GM21576 (cell line): ENCODE data around the gene DNA2.
"Not testable (repeated sequence)": the region's sequence is repeated elsewhere in the genome, so short reads cannot be mapped to it uniquely, and the experiment has no call there.

ENCODE experiments used
- ATAC-seq: cut with Tn5 transposase; IDR thresholded peaks from one replicate; pipeline ENCODE4 v1.9.1; 2021; ENCODE audit warnings: mild to moderate bottlenecking, moderate library complexity; ENCODE audit not compliant: unreplicated experiment

Gene DNA2

DNA sequence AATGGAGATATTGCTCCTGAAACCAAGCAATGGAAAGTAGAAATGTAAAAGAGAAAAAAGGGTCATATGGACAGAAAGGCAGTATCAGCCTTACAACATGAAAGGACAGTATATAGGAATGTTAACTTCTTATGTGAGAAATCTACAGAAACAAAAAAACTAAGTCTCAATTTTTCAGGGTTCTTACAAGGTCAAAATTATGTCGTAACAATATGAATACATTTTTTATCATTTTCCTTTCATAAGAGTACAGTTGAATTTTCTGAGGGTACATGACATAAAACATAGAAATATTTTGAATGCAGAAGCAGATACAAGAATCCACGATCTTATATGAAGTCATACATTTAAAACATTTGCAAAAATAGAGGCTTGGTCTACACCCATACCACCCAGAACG, 10.7 kb downstream of the DNA2 start:
- ATAC-seq, result no peak

DNA sequence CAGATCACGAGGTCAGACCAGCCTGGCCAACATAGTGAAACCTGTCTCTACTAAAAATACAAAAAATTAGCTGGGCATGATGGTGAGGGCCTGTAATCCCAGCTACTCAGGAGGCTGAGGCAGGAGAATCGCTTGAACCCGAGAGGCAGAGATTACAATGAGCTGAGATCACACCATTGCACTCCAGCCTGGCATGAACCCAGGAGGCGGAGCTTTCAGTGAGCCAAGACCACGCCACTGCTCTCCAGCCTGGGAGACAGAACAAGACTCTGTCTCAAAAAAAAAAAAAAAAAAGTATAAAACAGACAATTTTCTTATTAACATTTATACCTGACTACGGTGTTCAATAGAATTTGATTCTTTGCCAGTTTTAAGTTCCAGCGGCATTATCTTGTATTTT, 22.1 kb downstream of the DNA2 start:
- not testable (repeated sequence) for ATAC-seq

DNA sequence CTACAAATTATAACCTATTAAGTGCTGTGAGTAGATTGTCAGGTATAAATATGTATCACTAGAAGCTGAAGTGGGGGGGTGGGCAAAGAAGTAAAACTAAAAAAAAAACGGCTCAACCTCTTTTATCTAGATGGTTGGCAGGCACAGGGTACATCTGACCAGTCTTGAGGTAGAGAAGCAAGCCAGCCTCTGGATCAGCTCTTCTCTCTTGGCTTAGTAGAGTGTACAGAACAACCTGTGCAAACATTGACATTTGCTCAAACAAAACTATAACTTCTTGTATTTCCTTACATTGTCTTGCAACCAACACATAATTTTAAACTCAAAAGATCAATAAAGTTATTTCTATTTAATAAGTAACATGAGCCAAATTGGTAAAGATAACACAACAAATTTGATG, 25.6 kb downstream of the DNA2 start:
- ATAC-seq, result no peak

DNA sequence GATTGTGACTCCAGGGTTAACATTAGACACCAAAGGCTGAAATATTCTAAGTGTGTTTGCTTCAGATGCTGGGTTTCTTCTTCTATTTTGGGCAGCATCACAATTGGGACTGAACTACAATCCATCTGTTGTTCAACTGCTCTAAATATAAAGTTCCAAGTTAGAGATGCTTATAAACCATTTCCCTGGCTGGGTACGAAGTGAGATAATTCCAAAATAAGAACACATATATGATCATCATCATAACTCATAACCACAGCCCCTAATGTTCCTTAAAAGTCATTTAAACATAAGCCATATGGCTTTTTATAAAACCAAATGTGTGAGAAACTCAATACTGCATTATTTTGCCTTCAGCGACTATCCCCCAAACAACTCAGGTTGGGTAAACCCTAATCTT, 28.8 kb downstream of the DNA2 start:
- no peak for ATAC-seq

DNA sequence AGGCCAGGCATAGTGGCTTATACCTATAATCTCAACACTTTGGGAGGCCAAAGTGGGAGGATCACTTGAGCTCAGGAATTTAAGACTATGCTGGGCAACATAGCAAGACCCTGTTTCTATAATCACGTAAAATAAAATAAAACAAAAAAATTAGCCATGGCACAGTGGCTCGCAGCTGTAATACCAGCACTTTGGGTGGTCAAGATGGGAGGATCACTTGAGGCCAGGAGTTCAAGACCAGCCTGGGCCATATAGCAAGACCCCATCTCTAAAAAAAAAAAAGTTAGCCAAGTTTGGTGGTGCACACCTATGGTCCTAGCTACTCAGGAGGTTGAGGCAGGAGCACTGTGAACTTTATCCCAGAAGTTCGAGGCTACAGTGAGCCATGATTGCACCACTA, 30.9 kb downstream of the DNA2 start:
- no peak for ATAC-seq

DNA sequence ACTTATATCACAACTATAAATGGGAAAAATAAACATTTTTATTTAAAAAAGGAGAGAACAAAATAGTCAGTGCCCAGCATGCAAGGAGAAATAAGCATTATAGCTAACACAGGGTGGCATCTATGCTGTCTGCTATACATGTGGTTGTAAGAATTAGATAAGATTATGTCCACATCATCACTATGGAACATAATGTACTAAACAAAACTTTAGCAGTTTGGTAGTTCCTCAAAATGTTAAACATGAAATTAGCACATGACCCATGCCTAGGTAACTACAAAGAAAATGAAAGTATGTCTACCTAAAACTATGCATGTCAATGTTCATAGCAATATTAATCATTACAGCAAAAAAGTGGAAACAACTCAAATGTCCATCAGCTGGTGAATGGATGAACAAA, 36.0 kb downstream of the DNA2 start:
- ATAC-seq, result no peak

DNA sequence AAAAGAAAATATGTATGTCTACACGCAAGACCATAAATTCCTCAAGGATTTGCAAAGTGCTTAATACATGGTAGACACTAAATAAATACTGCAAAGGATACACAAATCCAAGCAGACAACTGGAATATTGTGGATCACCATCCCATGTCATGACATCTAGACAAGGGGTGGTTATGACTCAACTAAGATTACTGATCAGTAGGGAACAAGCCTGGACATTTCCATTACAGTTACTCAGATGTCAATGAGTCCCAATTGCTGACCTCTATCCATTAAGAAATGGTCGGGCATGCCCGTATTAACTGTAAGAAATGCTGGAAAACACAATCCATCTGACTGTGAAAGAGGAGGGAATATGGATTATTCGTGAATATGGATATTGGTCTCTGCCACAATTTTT, 37.1 kb downstream of the DNA2 start:
- ATAC-seq, result no peak

DNA sequence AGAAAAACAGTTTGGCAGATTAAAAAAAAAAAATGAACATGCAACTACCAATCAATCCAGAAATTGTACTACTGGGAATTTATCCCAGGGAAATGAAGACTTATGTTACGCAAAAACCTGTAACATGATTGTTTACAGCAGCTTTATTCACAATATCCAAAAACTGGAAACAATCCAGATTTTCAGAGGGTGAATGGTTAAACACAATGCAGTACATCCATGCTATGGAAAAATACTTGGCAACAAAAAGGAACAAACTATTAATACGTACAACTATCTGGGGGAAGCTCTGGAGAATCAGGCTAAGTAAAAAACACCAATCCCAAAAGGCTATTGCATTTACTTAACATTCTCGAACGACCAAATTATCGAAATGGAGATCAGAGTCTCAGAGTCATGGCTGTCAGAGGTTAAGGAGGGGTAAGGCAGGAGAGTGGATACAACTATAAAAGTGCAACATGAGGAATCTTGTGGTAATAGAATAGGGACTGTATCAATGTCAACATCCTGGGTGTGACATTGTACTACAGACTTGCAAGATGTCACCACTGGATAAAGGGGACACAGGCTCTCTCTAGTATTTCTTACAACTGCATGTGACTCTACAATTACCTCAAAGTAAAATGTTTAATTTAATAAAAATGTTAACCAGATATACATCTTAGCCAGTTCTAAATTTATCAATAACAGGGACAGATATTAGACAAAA, 43.2 kb downstream of the DNA2 start:
- no peak for ATAC-seq

DNA sequence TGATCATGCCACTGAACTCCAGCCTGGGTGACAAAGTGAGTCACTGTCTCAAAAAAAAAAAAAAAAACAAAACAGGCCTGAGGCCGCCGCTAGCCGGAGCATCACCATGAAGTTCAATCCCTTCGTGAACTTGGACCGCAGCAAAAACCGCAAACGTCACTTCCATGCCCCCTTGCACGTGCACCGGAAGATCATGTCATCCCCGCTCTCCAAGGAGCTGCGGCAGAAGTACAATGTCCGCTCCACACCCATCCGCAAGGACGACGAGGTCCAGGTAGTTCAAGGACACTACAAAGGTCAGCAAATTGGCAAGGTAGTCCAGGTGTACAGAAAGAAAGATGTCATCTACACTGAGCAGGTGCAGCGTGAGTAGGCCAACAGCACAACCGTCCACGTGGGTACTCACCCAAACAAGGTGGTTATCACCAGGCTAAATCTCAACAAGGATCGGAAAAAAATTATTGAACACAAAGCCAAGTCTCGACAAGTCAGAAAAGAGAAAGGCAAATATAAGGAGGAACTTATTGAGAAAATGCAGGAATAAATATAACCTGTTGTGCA, 47.2 kb downstream of the DNA2 start:
- ATAC-seq, result no peak

DNA sequence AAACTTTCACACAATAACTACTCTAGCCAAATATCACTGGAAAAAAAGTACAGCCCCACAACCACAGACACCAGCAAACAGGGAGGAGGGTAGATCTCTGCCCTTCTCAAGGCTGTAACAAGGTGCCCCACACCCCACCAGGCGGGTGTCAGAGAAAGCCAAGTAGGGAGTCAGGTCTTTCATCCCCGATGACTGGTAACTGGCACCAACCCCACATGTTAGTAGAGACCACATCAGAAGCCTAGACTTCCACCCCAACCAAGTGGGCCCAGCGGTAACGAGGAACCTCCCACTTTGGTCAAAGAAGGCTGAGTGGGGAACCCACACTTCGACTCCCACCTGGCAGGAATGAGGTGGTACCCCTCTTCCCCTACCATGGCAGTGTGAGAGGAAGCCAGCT, 48.3 kb downstream of the DNA2 start:
- no peak for ATAC-seq

DNA sequence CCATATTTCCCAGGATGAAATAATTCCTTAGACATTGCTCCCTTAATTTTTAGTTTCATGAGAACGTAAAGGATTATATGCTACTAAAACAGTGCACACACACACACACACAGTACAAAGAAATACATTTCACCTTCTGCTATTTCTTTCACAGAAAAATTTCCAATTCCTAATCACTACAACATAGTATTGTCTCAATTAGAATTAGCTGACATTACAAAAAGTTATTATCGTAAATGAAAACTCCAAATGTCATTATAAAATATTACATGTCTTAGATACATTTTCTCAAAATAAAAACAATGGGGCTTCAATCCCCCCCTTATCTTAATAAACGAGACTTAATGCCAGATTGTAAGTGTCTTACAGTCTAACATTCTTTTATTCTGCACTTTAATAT, 52.4 kb downstream of the DNA2 start:
- no peak for ATAC-seq

DNA sequence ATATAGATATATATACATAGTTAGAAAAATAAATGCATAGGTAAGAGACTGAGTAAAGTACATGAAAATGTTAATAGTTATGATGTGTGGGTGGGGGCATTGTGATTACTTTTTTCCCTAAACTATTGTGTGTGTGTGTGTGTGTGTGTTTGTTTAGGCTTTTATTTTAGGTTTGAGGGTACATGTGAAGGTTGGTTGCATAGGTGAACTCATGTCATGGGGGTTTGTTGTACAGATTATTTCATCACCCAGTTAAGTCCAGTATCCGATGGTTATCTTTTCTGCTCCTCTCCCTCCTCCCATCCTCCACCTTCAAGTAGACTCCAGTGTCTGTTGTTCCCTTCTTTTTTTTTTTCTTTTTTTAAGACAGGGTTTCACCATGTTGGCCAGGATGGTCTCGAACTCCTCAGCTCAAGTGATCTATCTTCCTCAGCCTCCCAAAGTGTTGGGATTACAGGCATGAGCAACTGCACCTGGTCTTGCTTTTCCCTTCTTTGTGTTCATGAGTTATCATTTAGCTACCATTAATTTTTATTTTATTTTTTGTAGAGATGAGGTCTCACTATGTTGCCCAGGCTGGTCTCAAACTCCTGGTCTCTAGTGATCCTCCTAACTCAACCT, 62.8 kb downstream of the DNA2 start:
- no peak for ATAC-seq

DNA sequence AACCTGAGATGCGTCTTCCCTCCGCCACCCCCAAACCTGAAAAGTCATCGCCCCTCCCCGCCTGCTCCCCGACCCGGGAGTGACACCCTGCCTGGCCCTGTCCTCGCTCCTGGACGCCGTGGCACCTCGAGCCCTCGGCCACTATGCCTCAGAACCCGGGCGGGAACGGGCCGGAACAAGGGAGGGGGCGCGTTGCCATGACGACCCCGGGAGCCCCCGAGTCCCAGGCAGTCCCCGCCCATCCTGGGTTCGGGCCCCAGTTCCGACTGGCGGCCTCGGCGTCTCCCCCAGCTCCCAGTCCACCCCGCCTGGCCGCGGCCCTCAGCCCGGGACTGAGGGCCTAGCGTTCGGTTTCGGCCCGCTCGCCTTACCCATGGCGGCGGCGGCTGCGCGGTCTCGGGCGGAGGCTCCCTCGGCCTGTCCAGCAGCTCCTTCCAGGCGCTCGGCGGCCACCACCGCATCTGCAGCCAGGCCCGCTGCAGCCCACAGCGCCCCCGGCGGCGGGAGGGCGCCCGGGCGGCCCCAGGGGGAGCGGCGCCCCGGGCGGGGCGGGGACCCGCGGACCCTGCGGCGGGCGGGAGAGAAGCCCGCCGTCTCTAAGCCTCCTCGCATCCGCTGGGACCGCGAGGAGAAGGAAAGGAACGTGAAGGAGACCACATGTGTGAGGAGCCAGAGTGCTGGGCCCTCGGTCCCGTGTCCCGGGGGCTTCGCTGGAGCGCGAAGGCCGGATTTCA, 64.8 kb downstream of the DNA2 start, which contains the start of gene RUFY2:
RUFY2 (minus strand) TSS at position 463 of the 734 bp plus-strand sequence; CDS start at position 375, 88 bp downstream.
- ATAC-seq, result peak; percentile 91

DNA sequence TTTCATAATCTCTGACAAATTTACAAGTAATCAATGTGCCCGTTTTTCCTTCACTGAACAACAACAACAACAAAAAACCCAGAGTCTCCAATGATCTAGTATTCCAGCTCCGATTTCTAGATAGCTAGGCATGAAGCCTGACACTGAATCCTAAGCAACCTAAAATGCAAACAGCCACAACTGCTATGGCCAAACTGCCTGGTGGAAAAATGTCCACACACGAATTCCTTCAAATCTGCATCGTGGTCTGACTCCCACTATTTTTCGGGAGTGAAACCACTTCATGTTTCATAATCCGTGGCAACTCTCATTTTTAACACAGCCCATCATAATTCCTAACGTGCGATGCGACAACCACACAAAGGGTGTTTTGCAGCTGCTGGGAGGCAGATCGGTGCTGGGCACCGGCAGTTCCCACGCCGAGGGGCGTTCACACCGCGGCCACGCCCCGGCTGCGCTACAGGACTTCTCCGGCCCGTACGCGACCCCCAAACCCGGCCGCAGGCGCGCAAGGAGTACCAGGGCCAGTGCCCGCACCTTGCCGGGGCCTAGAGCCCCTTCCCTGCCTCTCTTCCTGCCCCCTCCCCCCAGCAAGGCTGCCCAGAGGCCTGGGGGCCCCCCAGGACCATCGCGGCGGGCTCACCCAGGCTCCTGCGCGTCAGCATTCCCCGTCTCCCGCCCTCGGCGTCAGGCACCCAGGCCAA, 65.5 kb downstream of the DNA2 start:
- ATAC-seq, result peak; percentile 28

DNA sequence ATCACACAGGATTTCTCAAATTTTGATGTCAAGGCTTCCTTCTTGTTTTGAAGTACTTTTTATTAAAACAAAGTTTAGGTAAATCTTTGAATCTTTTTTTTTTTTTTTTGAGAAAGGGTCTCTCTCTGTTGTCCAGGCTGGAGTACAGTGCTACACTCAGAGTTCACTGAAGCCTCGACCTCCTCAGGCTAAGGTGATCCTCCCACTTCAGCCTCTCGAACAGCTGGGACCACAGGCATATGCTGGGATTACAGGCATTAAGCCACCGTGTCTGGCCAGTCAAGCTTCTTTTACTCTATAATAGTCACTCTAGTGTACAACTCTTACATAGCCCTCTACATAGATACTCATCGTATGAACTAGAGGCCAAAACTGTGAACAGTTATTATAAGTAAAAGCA, 68.1 kb downstream of the DNA2 start:
- no peak for ATAC-seq

DNA sequence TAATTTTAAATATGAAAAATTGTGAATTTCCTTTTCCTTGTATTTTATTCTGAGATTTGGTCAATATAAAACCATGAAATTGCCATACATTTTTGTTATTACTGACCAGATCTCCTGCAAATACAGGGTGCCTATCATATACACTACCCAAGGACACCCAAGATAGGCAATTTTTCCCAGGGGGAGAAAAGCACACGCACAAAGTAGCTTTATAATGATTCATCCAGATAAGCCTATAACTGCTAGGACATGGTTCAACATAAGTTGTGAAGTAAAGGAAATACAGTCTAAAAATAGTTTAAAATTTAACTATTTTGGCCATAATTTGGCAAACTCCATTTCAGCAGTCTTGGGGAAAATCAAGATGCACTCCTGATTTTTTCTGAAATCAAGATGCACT, 69.5 kb downstream of the DNA2 start:
- ATAC-seq, result no peak

DNA sequence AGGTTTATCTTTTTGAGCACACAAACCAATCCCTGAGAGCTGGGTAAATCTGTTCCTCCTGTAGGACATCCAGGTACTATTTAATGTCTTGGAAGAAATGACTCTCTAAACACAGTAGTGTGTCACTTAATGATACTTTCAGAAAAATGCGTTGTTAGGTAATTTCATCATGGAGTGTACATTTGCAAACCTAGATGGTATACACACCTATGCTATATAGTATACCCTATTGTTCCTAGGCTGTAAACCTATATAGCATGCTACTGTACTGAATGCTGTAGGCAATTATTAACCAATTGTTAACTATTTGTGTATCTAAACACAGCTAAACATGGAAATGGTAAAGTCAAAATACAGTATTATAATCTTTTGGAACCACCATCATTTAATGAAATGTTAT, 74.8 kb downstream of the DNA2 start:
- ATAC-seq, result no peak

DNA sequence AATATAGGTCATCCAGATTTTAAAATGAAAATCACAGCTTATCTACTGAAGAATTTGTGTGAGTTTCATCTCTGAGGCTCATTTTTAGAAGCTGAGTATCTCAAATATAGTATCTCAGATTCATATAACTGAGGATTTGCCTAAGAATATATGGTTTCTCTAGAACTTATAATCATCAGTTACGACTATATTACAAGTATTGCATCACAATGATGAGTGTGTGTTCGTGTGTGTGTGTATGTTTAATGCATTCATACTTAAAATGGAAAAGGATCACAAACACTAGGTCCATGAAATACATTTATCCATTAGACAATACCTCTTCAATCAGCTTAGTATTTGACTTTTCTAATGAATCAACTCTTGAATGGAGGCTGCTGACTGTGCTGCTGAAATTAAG, 86.0 kb downstream of the DNA2 start:
- no peak for ATAC-seq

DNA sequence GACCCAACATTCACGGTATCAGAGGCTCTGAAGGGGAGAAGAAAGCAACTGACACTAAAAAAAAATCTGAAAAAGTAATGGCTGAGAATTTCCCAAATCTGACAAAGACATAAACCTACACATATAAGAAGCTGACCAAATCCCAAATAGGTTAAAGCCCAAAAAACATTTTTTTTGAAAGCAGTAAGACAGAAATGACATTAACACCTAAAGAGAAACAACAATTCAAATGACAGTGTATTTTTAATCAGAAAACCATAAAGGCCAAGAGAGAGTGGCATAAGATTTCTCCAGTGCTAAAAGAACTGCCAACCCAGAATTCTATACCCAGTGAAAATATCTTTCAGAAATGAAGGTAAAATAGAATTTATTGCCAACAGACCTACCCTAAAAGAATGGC, 100.2 kb downstream of the DNA2 start:
- no peak for ATAC-seq

DNA sequence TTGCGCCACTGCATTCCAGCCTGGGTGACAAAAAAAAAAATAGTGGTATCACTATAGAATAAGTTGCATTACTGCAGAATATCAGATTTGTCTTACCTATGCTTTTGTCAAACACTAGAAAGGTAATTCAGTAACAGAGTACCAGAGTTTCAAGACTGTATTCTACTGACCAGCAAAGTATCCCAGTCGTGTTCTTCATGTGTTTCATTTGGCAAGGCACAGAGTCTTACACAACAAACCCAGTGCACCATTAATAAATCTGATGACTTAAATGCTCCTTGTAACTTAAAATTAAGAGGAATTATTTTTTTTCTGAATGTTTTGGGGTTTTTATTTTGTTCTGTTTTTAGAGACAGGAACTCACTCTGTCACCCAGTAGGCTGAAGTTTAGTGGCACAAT, 104.7 kb downstream of the DNA2 start:
- no peak for ATAC-seq

DNA sequence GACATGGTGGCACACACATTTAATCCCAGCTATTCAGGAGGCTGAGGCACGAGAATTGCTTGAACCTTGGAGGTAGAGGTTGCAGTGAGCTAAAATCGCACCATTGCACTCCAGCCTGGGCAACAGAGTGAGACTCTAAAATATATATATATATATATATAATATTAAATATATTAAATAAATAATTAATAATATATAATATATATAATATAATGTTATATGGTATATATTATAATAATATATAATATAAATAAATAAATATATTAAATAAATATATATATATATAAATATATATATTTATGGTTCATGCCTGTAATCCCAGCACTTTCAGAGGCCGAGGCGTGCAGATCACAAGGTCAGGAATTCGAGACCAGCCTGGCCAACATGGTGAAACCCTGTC, 105.2 kb downstream of the DNA2 start:
- ATAC-seq, result no peak
